Activated CD4-positive, alpha-beta T cell treated with anti-CD3 and anti-CD28 coated beads, Interleukin-2, amount 50 U/mL, for 4 hours (primary cell): ENCODE measurements around the gene ANKIB1.
"Not testable (repeated sequence)": the region's sequence is repeated elsewhere in the genome, so short reads cannot be mapped to it uniquely, and the experiment has no call there.

Experiments used
- DNase-seq, 2 experiments: peaks; one replicate each; pipeline ENCODE4 v3.0.0-alpha.2; 2020

The ANKIB1 gene, protein sequence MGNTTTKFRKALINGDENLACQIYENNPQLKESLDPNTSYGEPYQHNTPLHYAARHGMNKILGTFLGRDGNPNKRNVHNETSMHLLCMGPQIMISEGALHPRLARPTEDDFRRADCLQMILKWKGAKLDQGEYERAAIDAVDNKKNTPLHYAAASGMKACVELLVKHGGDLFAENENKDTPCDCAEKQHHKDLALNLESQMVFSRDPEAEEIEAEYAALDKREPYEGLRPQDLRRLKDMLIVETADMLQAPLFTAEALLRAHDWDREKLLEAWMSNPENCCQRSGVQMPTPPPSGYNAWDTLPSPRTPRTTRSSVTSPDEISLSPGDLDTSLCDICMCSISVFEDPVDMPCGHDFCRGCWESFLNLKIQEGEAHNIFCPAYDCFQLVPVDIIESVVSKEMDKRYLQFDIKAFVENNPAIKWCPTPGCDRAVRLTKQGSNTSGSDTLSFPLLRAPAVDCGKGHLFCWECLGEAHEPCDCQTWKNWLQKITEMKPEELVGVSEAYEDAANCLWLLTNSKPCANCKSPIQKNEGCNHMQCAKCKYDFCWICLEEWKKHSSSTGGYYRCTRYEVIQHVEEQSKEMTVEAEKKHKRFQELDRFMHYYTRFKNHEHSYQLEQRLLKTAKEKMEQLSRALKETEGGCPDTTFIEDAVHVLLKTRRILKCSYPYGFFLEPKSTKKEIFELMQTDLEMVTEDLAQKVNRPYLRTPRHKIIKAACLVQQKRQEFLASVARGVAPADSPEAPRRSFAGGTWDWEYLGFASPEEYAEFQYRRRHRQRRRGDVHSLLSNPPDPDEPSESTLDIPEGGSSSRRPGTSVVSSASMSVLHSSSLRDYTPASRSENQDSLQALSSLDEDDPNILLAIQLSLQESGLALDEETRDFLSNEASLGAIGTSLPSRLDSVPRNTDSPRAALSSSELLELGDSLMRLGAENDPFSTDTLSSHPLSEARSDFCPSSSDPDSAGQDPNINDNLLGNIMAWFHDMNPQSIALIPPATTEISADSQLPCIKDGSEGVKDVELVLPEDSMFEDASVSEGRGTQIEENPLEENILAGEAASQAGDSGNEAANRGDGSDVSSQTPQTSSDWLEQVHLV

DNA sequence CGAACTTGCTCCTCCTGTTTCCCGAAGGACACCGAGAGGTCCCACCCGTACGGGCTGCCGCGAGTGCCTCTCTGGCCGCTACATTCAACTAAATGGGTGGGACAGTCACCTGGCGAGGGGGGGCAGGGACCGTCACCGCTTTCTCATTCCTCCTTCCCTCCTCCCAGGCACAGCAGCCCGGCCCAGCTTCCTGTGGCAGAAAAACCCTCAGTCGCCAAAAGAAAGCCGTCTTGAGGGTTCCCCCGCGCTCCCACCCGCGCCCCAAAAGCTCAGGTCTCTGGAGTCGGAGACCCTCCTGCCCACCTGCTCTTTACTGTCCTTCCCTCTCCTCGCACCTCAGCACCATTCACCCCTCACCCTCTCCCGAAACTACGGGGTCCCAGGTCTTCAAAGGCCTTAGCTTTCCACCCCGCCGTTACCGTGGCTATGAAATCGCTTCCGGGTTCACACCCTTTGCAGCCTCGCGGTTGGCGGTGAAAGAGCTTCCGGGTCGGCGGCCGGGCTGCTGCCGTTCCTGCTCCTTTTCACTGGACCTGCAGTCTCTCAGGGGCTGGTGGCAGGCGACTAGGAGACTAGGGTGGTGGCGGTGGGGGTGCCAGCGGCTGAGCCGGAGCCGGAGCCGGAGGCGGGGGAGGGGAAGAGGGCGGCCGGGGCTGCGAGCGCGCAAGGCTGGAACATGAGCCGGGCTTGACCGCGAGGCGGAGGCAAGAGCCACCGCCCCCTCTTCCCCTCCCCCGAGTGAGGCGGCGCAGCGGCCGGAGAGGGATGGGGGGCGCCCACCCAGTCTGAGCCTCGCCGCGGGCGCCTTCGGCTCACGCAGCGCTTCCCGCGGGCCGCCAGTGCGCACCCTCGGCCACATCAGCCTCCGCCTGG is at the start of gene ANKIB1, which contains the start of gene KRIT1:
TSS of gene ANKIB1 (plus strand) at position 488 of the 873 bp plus-strand sequence. CDS start 49,005 bp downstream, outside the sequence.
TSS of gene KRIT1 (minus strand) at position 428 of the 873 bp plus-strand sequence. CDS start 3,779 bp downstream, outside the sequence.
- peak; percentile 79 to 83 for DNase-seq

DNA sequence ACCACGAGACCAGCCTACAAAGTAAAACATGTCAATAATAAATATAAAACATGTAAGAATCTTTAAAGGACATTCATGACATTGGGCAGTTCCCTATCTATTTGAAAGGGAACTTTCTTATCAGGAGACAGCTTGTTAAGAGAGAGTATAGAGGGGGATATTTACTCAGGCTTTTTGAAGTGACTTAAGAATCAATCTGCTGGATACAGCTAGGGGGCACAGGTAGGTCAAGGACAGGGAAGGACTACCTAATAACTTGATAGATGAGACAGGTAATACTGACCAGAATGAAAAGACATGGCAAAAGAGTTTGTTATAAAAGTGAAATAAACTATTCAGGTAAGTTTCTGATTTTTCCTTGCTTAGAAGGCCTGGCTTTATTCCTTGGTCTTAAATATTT is 45.0 kb upstream of the ANKIB1 start:
- DNase-seq = no peak

DNA sequence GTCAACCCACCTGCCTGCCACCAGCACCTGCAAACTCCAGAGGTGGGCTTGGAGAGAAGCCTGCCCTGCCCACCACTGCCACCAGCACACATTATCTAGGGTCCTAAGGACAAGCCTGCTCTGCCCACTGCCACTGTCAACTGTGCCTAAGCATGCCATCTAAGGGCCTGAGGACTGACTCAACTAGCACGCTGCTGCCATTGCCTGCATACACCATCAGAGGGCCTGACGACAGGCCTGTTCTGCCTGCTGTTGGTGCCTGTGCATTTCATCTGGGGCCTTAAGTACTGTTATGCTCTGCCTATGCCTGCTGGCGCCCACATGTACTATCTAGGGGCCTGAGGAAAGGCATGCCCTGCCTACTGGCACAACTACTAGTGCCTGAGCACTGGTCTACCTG is 39.8 kb upstream of the ANKIB1 start:
- no peak for DNase-seq

DNA sequence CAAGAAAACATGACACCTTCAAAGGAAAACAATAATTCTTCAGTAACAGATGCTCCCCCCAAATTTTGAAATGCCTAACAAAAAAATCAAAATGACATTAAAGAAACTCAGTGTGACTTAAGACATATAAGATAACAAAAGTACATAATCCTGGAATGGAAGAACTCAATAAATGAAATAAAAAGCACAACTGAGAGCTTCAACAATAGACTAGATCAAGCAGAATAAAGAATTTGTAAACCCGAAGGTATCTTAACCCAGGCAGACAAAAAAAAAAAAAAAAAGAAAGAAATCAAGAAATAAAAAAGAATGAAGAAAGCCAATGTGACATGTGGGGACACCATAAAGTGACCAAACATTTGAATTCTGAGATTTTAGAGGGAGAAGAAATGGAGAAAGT is 39.1 kb upstream of the ANKIB1 start:
- no peak for DNase-seq

DNA sequence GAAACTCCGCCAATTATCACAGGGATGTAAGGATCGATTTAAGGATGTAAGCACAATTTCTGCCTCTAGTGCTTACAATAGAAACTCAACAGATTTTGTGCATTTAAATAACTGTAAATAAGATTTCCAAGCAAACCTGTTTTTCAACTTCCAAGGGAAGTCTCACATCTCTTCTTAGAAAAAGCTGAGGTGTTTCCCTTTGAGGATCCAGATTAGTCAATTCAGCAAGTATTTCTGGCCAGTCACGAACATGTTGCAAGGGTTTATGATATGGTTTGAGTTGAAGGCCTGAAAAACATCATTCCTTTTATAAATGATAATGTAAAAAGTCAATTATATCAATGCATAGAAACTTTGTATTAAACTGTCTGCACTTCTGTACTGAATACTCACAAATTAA is 24.0 kb upstream of the ANKIB1 start:
- DNase-seq = no peak

DNA sequence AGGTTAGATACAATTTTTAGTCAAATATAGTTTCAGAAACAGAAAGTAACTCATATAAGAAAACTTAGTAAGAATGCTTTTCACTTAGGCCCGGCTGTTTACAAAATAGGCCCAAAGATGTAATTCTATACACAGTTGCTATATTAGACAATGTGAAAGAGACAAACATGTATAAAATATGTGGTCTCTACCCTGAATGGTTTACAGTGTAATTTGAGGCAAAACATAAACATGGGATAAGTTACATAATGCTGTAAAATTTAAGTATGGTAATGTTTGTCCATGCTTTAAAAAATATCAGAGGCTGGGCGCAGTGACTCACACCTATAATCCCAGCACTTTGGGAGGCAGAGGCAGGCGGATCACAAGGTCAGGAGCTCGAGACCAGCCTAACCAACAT is 18.8 kb upstream of the ANKIB1 start:
- no peak for DNase-seq

DNA sequence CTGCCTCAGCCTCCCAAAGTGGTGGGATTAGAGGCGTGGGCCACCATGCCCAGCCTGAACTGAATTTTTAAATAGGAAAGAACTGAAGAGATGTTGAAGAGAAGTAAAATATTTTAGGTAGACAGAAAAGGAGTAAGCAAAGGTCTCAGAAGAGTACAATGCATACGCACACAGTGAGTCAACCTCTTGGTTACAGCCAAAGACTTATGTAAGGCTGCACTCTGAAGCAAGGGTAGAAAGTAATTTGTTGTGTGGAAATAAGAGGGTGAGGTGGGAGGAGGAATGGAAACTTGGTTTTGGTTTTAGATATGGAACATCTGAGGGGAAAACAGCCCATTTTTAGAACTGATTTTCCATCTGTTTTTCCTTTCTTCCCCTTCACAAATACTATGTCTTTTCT is 17.7 kb upstream of the ANKIB1 start:
- no peak for DNase-seq

DNA sequence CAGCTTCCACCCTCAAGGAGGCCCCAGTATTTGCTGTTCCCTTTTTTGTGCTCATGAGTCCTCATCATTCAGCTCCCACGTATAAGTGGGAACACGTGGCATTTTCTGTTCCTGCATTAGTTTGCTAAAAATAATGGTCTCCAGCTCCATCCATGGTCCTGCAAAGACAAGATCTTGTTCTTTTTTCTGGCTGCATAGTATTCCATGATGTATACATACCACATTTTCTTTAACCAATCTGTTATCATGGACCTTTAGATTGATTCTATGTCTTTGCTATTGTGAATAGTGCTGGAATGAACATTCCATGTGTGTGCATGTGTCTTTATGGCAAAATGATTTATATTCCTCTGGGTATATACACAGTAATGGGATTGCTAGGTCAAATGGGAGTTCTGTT is 17.0 kb upstream of the ANKIB1 start:
- DNase-seq = no peak

DNA sequence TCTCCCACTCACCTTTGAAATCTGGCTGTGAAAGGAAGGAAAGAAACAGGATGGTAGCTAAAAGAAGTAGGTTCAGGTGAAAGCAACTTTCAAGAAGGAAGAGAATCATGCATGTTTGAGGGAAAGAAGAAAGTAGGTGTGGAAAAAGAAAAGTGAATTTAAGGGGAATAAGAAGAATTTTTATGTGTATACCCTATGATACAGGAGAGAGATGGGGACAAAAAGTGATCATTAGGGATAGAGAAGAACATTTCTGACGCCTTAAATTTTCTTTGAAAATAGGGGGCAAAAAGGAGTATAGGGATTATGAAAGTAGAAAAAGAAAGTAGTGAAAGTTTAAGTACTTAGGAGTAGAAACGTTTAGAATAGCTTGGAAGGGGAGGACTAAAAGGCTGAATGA is 15.2 kb upstream of the ANKIB1 start:
- no peak for DNase-seq

DNA sequence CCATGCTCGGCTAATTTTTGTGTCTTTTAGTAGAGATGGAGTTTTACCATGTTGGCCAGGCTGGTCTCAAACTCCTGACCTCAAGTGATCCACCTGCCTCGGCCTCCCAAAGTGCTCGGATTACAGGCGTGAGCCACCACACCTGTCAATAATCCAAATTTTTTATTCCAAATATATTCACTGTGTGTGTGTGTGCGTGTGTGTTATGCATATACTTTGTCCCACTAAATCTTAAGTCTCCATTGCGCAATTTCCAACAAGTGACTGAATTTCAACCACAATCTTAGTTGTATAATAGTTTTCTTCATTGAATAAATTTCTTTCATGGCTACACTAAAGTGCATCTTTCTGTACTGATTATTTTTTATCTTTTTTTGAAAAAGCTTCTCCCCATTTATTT is 2.8 kb upstream of the ANKIB1 start:
- DNase-seq = no peak

DNA sequence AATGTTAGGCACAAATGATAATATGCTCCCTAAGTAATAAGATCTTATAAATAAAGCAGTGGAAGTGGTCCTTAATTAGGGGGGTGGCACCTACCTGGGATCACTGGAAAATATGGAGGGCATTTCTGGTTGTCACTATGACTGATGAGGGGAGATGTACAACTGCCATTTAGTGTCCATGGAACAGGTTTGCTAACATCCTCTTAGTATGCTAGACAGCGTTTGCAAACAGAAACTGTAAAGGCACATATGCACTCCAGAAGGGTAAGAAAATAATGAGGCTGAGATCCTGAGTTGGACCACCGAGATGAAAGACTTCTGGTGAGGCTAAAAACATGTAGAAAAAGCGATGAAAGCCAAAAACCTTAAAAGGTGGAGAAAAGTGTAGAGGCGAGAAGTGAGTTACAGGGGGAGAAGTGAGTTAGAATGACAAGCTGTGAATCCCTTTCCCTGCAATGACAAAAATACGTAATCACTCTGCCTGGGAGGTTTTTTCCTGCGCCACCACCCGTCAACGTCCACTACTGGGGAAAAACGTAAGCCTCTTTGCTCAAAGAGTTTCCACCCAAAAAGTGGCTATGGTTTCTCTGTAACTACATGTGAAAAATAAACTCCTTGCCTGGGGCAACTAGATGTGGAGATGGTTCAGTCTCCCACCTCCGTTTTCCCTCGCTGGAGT is 827 bp upstream of the ANKIB1 start:
- DNase-seq = peak in 1 of 2 experiments; percentile 13

DNA sequence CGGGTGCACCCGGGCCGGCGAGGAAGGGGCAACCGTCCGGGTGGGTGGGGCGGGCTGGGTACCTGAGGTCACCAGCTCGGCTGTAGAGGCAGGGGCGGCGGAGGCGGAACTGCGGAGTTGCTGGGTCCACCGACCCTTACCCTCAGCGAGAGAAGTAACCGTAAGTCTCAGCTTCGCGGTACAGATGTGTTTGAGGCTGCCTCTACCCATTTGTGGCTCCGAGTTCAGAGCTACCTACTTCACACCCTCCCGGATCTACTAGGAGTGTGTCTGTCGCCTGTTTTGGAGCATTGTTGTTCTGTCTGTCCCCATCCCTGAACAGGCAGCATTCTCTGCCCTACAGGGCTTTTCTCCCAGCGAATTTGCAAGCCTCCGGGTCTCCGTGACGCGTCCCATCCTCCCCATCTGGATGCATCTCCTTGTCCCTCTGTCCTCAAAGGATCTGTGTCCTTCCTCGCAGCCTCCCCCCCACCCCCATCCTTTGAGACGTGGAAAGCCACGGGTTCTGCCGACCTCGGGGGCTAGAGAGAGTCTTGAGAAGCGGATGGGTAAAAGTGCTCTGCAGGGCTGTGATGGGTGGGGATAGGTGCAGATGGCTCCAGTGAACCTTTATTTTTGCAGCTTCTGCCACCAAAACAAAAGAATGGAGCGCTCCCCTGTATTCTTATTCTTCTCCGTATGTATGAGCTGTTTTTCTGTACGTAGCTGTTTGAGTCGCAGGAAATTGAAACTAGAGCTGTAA is 757 bp downstream of the ANKIB1 start:
- DNase-seq = peak; percentile 3 to 4

DNA sequence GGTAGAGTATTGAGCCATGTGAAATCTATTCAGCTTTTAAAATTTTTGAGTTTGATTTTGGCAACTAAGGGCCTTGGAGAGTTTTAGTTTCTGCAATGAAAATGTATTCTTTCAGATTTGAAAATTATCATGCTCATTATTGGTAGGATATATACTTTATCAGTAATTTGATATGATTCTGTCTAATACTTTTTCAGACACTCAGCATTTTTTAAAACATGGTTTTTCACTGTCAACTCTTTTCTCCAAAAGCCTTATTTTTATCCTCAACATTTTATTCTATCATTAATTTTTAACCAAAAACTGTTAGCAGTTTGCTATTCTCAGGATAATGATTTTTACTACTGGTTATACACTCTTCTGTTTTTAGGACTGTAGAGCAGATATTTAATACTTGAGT is 4.8 kb downstream of the ANKIB1 start:
- DNase-seq = no peak

DNA sequence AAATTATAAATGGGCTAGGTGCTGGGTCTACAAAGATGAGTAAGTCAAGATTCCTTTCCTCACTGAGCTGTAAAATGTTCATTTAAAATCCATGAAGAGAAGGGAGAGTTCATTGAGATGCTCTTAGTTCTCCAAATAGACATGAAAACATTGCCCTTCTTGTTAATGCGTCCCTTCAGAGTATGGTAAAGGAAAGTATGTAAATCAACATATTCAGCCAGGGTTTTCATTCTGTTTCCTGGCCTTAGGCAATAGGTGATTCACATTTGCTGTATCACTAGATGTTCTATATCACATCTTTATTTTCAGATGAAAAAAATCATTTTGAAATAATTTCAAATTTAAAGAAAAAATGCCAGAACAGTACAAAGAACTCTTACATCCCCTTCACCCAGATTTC is 5.4 kb downstream of the ANKIB1 start:
- DNase-seq = no peak

DNA sequence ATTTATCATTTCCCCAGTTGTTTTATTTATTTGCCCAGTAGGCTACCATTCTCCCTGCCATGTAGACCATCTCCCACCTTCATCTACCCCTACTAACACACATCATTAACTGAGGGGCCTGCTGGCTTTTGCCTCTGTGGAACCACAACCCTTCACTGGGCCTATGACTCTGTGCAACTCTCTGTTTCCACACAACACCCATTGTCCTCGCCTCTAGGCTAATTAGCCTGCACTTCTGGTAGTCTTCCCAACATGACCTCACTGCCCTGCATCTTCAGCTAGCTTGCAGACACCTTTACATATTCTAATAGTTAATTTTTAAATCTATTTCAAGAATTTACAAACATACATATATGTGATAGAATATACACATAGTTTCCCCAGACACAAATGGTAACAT is 7.5 kb downstream of the ANKIB1 start:
- no peak for DNase-seq

DNA sequence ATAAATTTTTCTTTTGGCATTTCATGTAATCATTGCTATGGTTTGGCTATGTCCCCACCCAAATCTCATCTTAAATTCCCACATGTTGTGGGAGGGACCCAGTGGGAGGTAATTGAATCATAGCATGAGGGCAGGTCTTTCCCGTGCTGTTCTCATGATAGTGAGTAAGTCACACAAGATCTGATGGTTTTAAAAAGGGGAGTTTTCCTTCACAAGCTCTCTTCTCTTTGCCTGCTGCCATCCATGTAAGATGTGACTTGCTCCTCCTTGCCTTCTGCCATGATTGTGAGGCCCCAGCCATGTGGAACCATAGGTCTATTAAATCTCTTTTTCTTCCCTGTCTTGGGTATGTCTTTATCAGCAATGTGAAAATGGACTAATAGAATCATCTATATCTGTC is 9.0 kb downstream of the ANKIB1 start:
- DNase-seq = not testable (repeated sequence)

DNA sequence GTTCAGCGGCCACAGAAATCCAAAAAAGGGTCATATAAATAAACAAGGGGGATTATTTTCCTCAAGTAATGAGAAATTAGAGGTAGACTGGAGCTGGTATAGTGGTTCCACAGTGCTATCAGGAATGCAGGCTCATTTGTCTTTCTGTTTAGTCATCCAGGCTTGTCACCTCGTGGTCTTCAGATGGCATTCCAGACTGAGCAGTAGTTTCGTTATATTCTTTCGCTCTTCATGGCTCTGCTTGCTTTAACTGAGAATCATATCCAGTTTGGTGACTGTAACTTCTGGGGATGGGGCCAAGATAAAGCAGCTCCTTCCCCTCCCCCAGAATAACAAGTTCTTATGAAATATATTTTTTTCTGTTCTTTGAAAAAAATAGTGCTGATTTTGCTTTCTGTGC is 9.5 kb downstream of the ANKIB1 start:
- no peak for DNase-seq

DNA sequence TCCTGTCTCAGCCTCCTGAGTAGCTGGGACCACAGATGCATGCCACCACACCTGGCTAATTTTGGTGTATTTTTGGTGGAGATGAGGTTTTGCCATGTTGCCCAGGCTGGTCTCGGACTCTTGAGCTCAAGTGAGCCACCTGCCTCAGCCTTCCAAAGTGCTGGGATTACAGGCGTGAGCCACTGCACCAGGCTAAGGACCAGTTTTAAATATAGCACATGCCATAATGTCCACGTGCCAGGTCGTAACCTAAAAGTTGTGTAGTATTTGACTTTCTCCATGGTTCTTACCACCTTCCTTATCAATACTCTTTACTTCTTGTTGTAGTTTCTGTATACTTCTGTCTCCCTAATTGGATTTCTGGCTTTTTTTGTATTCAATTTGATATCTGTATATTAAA is 13.3 kb downstream of the ANKIB1 start:
- no peak for DNase-seq

DNA sequence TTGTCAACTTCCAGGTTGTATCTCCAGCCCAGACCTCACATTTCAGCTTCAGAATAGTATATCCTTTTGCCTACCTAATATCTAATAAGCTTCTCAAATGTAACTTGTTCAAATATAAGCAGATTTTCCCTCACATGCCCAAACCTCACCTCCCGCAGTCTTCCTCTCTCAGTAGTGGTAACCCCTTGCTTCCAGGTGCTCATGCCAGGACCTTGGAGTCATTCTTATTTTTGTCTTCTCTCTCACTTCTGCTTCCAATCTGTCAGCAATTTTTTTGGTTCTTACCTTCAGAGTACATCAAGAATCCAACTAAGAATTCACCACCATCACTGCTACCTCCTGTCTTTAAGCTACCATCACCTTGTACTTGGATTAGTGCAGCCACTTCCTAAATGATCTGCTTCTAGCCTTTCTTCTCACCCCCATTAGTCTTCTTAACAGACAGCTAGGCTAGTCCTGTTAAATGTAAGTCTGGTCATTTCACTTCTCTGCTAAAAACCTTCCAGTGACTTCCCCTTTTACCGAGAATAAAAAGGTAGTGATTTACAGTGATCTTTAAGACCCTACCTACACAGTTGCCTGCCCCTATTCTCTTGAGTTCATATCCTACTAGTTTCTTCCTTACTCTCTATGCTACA is 14.0 kb downstream of the ANKIB1 start:
- DNase-seq = no peak

DNA sequence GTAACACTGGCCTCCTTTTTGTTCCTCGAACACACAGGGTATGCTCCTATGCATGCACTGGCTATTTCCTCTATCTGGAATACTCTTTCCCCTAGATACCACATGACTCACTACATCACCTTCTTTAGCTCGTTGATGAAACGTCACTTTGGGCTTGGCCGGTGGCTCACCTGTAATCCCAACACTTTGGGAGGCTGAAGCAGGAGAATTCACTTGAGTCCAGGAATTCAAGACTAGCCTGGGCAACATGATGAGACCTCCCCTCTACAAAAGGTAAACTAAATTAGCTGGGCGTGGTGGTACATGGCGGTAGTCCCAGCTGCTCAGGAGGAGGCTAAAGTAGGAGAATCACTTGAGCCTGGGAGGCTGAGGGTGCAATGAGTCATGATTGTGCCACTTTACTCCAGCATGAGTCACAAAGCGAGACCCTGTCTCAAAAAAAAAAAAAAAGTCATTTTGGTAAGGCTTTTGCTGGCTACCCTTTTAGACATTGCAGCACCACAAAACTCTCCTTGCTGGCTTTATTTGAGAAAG is 14.5 kb downstream of the ANKIB1 start:
- no peak for DNase-seq
